Activated CD4-positive, alpha-beta T cell treated with anti-CD3 and anti-CD28 coated beads, Interleukin-10, Interleukin-2, amounts not matched to agents 100 ng/mL and 50 ng/mL, durations not matched to agents 16 hours and 8 hours (primary cell): Measurements from ENCODE around the gene FRMPD4.
"Not testable (repeated sequence)": the region's sequence is repeated elsewhere in the genome, so short reads cannot be mapped to it uniquely, and the experiment has no call there.

Experiments
- DNase-seq: peaks from one replicate; pipeline ENCODE4 v3.0.0-alpha.2; 2020

FRMPD4 gene

DNA sequence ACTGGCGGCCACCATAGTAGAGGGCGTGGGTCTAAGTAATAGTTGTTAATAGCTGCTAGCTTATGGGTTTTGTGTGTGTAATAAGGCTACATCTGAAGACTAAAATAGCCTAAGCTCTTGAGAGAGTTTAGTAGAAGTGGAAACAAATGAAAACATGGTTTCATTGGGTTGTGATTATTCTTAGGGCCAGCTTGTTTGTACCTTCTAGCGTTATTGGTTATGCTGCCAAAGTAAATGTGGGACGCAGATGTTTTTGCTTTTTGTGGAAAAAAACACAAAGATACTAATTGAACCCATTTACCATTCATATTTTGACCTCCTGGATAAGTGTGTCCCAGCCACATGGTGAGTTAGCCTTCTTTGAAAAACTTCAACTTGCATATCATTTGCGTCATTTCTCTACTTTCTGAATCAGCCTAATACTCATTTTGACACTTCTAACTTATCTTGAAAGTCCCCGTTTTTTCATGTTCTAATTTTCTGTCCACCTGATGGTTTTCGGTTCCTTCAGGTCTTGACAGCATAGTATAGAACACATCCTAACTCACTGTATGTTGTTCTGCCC, 305.3 kb downstream of the FRMPD4 start:
- DNase-seq: peak; percentile 68

DNA sequence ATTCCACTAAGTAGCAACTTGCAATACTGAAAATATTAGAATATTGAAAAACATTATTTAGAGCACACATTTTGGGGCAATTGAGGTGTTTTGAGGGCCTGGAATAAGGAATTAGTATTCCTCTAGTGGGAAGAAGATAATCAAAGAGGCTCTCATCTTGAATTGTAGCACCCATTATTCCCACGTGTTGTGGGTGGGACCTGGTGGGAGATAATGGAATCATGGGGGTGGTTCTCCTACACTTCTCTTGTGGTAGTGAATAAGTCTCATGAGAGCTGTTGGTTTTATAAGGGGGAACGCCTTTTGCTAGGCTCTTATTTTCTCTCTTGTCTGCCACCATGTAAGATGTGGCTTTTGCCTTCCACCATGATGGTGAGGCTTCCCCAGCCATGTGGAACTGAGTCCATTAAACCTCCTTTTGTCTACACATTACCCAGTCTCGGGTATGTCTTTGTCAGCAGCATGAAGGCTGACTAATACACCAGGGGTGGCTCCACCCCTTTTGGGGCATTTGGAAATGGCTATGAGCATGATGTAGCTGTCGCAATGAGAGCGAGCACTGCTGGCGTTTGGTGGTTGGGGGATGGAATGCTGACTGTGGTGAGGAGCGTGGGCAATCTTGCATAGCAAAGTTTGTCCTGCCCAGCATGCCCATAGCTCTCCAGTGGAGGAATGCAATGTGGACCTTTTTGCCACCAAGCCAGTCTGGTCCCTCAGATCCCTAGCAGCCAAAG, 308.2 kb downstream of the FRMPD4 start:
- DNase-seq: no peak

- DNase-seq: peak; percentile 18
Observed at GRCh38 chrX:12447448-12448064, 309.3 kb downstream of the FRMPD4 start.

DNA sequence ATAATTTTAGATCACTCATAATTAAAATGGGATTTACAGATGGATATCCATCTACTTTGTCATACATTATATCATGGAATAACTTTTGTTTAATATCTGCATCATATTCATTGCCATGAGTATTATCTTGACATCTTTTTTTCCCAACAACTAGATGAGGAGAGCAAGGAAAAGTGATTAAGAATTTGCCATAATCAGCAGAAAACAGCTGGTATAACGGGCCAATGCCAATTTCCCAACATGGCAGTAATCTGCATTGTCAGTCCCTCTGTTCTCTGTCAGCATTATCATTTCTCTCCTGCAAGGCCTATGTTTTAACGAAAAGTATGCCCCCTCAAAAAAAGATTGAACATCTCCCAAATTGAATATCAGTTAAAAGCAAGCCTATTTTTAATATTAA, 314.0 kb downstream of the FRMPD4 start:
- no peak for DNase-seq

DNA sequence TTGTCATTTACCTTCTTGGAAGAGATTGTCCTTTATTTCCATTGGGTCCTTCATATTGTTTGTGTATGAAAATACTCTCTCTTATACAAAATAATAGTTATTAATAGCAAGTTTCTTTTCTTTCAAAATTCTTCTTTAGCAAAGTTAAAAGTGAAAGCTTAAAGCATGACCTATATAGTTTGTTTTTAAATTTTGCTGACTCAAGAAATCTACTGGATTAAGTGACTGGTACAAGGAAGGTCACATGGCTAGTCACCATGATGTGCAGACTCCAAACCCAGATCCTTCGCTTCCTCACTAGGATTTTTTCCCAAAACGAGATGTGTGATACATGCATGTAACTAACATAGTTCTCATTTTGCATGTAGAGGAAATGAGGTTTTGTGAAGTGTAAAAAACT, 322.7 kb downstream of the FRMPD4 start:
- no peak for DNase-seq

DNA sequence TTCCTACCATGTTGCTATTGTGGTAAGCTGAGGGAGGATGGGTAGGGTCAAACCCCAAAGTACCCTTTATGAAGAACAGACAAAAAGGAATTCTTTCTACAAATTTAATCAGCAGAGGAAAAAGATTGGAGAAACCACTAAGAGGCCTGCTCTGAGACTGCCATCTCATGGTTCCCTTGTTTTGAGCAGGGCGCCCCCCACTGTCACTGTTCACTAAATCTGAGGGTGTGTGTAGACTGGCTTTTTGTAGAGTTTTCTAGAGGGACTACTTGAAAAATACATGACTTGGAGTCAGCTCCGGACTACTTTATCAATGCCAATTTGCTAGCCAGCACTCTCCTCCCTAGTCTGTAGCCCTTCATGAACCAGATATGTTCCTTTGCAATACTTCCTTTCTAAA, 324.8 kb downstream of the FRMPD4 start:
- DNase-seq: no peak

DNA sequence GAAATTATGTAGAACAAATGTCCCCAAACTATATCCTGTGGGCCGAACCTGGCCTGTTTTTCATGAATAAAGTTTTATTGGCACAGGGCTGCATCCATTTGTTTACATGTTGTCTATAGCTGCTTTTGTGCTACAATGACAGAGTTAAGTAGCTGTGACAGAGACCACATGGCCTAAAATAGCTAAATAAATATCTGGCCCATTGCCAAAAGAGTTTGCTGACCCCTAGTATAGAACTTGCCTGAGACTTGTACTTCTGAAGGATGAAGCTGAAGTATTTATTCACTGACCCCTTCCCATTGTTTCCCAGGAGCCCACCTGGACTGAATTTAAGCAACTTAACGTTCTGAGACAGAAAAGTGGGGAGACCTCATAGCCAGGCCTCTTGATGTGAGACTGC, 325.6 kb downstream of the FRMPD4 start:
- DNase-seq: no peak

- no peak for DNase-seq
Observed at GRCh38 chrX:12467321-12467720, 329.0 kb downstream of the FRMPD4 start.

DNA sequence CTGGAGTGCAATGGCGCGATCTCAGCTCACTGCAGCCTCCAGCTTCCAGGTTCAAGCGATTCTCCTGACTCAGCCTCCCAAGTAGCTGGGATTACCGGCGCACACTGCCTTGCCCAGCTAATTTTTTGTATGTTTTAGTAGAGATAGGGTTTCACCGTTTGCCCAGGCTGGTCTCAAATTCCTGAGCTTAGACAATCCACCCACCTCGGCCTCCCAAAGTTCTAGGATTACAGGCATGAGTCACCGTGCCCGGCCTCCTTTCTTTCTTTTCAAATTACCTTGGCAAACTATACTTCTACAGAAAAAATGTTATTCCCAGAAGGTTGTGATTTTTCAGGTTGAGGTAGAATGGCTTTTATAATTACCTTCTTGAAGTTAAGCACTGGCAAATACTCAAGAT, 331.0 kb downstream of the FRMPD4 start:
- DNase-seq: no peak

- DNase-seq: no peak
Observed at GRCh38 chrX:12471061-12471460, 332.8 kb downstream of the FRMPD4 start.

- DNase-seq: no peak
Observed at GRCh38 chrX:12480956-12481355, 342.7 kb downstream of the FRMPD4 start.

DNA sequence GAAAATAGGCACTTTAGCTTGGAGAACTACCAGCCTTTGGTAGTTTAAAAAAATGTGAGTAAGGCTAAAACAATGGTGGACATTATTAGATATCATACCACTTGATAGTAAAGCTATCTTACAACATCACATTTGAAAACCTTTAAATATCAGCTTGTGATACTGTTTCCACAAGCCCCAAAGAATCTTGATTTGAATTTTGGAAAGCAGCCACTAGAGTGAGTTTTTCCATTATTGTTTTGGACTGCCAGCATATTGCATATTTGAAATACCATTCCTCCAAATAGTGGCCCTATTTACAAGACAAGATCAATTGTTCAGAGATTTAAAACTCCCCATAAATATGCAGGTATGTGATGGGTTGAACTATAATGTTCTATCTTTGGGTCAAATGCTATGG, 349.9 kb downstream of the FRMPD4 start:
- no peak for DNase-seq

- no peak for DNase-seq
Observed at GRCh38 chrX:12488771-12489170, 350.5 kb downstream of the FRMPD4 start.

- no peak for DNase-seq
Observed at GRCh38 chrX:12489341-12489740, 351.1 kb downstream of the FRMPD4 start.

GRCh38 chrX:12494400-12495138, 356.3 kb downstream of the FRMPD4 start:
- DNase-seq: no peak

- no peak for DNase-seq
Observed at GRCh38 chrX:12496343-12496742, 358.1 kb downstream of the FRMPD4 start.

GRCh38 chrX:12497832-12498591, 359.7 kb downstream of the FRMPD4 start:
- peak; percentile 5 for DNase-seq

- no peak for DNase-seq
Observed at GRCh38 chrX:12505127-12505526, 366.9 kb downstream of the FRMPD4 start.

GRCh38 chrX:12515384-12515783, 377.1 kb downstream of the FRMPD4 start:
- not testable (repeated sequence) for DNase-seq

GRCh38 chrX:12526306-12526705, 388.0 kb downstream of the FRMPD4 start:
- no peak for DNase-seq

DNA sequence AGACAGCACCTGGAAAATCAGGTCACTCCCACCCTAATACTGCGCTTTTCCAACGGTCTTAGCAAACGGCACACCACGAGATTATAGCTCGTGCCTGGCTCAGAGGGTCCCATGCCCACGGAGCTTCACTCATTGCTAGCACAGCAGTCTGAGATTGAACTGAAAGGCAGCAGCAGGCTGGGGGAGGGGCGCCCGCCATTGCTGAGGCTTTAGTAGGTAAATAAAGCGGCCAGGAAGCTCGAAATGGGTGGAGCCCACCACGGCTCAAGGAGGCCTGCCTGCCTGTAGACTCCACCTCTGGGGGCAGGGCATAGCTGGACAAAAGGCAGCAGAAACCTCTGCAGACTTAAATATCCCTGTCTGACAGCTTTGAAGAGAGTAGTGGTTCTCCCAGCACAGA, 399.8 kb downstream of the FRMPD4 start:
- DNase-seq: not testable (repeated sequence)

GRCh38 chrX:12542251-12542650, 404.0 kb downstream of the FRMPD4 start:
- DNase-seq: not testable (repeated sequence)

DNA sequence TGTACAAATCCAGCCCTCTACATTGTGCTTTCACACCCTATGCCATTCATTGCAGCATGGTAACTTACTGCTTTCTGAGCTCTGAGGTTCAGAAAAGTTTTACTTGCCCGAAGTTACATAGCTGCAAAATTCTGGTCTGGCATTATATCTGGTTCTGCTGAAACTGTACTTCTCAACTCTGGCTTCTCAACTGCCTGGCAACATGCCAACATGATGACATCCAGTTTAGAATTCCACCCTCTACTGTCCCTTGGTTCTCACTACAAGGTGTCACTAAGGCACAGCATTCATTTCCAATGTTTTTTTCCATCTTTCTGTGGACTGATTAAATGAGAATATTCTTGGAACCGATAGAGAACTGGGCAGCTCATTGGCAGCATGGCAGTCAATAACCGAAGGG, 410.1 kb downstream of the FRMPD4 start:
- DNase-seq: no peak
